Stimulated activated CD4-positive, alpha-beta T cell treated with anti-CD3 and anti-CD28 coated beads, Interleukin-15, amount 100 ng/mL, for 48 hours (primary cell): ENCODE data around the gene AKNA.

Experiments
- DNase-seq, 2 donors: peaks; one replicate each; pipeline ENCODE4 v3.0.0-alpha.2; 2020; ENCODE audit warnings: low read depth in 2 of 2

Gene AKNA

DNA sequence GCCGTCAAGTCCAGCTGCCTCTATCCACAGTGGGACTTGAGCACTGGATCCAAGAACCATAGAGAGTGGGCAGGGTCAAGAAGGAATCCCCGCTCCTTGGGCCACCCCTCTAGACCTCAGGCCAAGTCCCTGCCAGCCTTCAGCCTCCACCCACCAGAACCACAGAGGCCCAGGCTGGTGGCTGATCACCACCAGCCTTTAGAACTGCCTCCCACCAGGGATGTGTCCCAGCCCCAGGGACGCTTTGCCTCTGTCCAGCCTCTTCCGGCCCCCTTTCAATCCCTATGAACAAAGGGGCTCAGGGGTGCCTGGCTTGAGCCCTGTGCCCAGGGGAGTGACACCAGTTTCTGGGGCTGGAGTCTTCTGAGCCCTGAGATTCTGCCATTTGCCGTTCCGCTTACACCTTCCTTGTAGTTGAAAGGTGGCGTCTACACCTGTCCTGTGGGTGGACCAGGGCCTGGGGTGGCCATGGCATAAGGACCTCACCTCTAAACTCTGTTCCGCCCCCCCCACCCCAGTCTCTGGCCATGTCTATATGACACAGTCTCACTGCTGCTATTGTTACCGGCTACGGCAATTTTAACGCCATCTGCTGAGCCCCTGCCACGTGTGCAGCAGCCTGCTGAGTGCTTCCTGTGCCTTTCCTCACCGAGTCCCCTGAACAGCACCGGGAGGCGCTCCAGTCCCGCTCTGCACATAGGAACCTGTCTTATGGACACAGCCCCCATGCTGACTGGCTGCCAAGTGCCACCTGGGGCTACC, 100.6 kb downstream of the AKNA start:
- DNase-seq = no peak

- DNase-seq = no peak
Measured at GRCh38 chr9:114286146-114286679, 101.6 kb downstream of the AKNA start.

GRCh38 chr9:114285166-114285867, 102.5 kb downstream of the AKNA start:
- DNase-seq = no peak

DNA sequence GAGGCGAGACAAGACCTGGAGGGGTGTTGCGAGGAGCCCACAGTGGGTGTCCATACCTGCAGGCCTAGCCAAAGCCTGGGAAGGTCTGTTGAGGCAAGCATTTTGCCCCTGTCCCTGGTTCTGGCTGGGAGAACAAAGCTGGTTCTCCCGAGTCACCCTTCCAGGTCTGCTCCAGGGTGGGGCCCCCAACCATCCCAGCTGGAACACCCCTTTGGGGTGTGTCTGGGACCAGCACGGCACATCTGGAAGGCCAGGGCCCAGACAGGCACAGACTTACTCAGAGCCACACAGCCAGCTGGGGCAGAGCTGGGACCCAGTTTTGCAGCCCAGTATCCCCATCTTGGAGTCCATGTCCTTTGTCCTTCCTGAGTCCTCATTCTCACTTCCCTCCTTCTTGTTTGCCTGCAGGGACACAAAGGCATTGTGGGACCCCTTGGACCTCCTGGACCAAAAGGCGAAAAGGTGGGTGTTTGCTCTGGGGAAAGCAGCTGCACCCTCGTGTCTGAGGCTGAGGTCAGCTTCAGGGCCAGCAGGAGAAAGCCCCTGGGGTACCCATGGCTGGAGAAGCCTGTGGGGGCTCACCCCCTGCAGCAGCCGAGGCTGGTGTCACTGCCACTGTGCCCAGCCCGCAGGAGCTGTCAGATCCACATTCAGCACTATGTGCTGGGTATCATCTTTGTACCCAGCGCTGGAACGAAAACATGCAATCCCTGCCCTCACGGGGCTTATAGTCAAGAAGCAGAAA, 103.3 kb downstream of the AKNA start:
- DNase-seq = no peak
